HAP-1 (cell line): ENCODE measurements around the gene RBM22.

Source experiments
- DNase-seq, 2 experiments: peaks; one replicate each; pipeline ENCODE4 v3.0.0-alpha.2; 2016 to 2020; ENCODE audit warnings: low spot score in 2 of 2
- H3K27me3 ChIP-seq: fragments of 250-450 bp; sonication (Bioruptor Pico); 2 replicates; pipeline ENCODE4 v1.5.1; 2020; ENCODE audit warnings: low read depth, mild to moderate bottlenecking, moderate library complexity
- H3K36me3 ChIP-seq: fragments of 250-450 bp; sonication (Bioruptor Pico); replicated peaks from 2 replicates; pipeline ENCODE4 v1.5.1; 2020; ENCODE audit warnings: mild to moderate bottlenecking
- H3K4me1 ChIP-seq: fragments of 250-450 bp; sonication (Bioruptor Pico); 2 replicates; pipeline ENCODE4 v1.5.1; 2020; ENCODE audit warnings: mild to moderate bottlenecking
- H3K4me3 ChIP-seq: fragments of 250-450 bp; sonication (Bioruptor Pico); 2 replicates; pipeline ENCODE4 v1.5.1; 2020; ENCODE audit warnings: mild to moderate bottlenecking, moderate library complexity
- H3K9me3 ChIP-seq: fragments of 250-450 bp; sonication (Bioruptor Pico); 2 replicates; pipeline ENCODE4 v1.5.1; 2020; ENCODE audit warnings: mild to moderate bottlenecking, moderate library complexity
- in situ Hi-C: fragments of 300-500 bp; cut with MboI; formaldehyde crosslinking; loops from 3 replicates; pipeline ENCODE4 v1.14.3; 2020; ENCODE audit warnings: low sequenced_read_pairs, inconsistent platforms, mixed read lengths

Gene RBM22

GRCh38 chr5:150644058-150644457 lies 56.8 kb downstream of the RBM22 start:
- H3K36me3 ChIP-seq = no peaks in the 10 kb centered on the region
- peaks cover 11% of the 10 kb centered on the region for H3K4me1 ChIP-seq
- H3K9me3 ChIP-seq = no peaks in the 10 kb centered on the region
- no peak for DNase-seq
- no peak overlapping the region for H3K4me3 ChIP-seq
- in situ Hi-C loops = no loop called here
- no peaks in the 10 kb centered on the region for H3K27me3 ChIP-seq

GRCh38 chr5:150642991-150643710 lies 57.7 kb downstream of the RBM22 start:
- no peak for DNase-seq
- no peaks in the 10 kb centered on the region for H3K9me3 ChIP-seq
- H3K36me3 ChIP-seq = no peaks in the 10 kb centered on the region
- H3K27me3 ChIP-seq = no peaks in the 10 kb centered on the region
- H3K4me1 ChIP-seq = peaks cover 11% of the 10 kb centered on the region
- in situ Hi-C loops = no loop called here
- no peak overlapping the region for H3K4me3 ChIP-seq

GRCh38 chr5:150642567-150642927 lies 58.3 kb downstream of the RBM22 start:
- peaks cover 14% of the 10 kb centered on the region for H3K4me1 ChIP-seq
- in situ Hi-C loops = no loop called here
- DNase-seq = no peak

GRCh38 chr5:150641824-150642566 lies 58.9 kb downstream of the RBM22 start:
- Histone ChIP-seq H3K36me3 (no peaks in the 10 kb centered on the region), H3K4me1 (peaks cover 19% of the 10 kb centered on the region), H3K27me3 (no peaks in the 10 kb centered on the region), H3K4me3 (no peak overlapping the region), H3K9me3 (no peaks in the 10 kb centered on the region)
- in situ Hi-C loops = no loop called here
- DNase-seq = no peak

More at GRCh38 chr5:150642567-150642927, 58.3 kb downstream of the RBM22 start:
- no peak overlapping the region for H3K4me3 ChIP-seq
- no peaks in the 10 kb centered on the region for H3K36me3 ChIP-seq
- no peaks in the 10 kb centered on the region for H3K27me3 ChIP-seq
- H3K9me3 ChIP-seq = no peaks in the 10 kb centered on the region

- H3K4me3 ChIP-seq = no peak overlapping the region
- H3K9me3 ChIP-seq = no peaks in the 10 kb centered on the region
- no peak for DNase-seq
- H3K27me3 ChIP-seq = no peaks in the 10 kb centered on the region
- in situ Hi-C loops = no loop called here
- no peaks in the 10 kb centered on the region for H3K36me3 ChIP-seq
- H3K4me1 ChIP-seq = peaks cover 19% of the 10 kb centered on the region
Measured at GRCh38 chr5:150641006-150641570, 59.8 kb downstream of the RBM22 start.
